ENCODE measurements around the gene TCF7L2.

Gene TCF7L2

GRCh38 chr10:112945811-112946210 lies 4.2 kb upstream of the TCF7L2 start:
- TF ChIP-seq CTCF (IDR thresholded peaks at IDR 0.05; ENCODE audit: control insufficient read depth, extremely low read depth, insufficient read depth), result no peak
- DNase-seq (ENCODE audit: low read depth), result no peak
- H3K4me3 ChIP-seq (ENCODE audit: low read depth, low read length), result no peak overlapping the region

- DNase-seq (ENCODE audit: low read depth), result no peak
- H3K4me3 ChIP-seq (ENCODE audit: low read depth, low read length), result no peak overlapping the region
- no peak for TF ChIP-seq CTCF (IDR thresholded peaks at IDR 0.05; ENCODE audit: control insufficient read depth, extremely low read depth, insufficient read depth)
Measured at GRCh38 chr10:112946649-112947048, 3.4 kb upstream of the TCF7L2 start.

- no peak overlapping the region for H3K4me3 ChIP-seq (ENCODE audit: low read depth, low read length)
- no peak for TF ChIP-seq CTCF (IDR thresholded peaks at IDR 0.05; ENCODE audit: control insufficient read depth, extremely low read depth, insufficient read depth)
- DNase-seq (ENCODE audit: low read depth), result no peak
Measured at GRCh38 chr10:112948196-112948595, 1.9 kb upstream of the TCF7L2 start.

GRCh38 chr10:112949143-112949823 lies 764 bp upstream of the TCF7L2 start:
- TF ChIP-seq CTCF (IDR thresholded peaks at IDR 0.05; ENCODE audit: control insufficient read depth, extremely low read depth, insufficient read depth), result no peak
- peak overlapping the region; percentile 43 for H3K4me3 ChIP-seq (ENCODE audit: low read depth, low read length)
- no peak for DNase-seq (ENCODE audit: low read depth)

- no peak for DNase-seq (ENCODE audit: low read depth)
Measured at GRCh38 chr10:112950714-112951358, 789 bp downstream of the TCF7L2 start.

GRCh38 chr10:112951359-112952281 lies 1.6 kb downstream of the TCF7L2 start:
- H3K4me3 ChIP-seq (ENCODE audit: low read depth, low read length), result peak overlapping the region; percentile 67
- no peak for TF ChIP-seq CTCF (IDR thresholded peaks at IDR 0.05; ENCODE audit: control insufficient read depth, extremely low read depth, insufficient read depth)
- DNase-seq (ENCODE audit: low read depth), result no peak

More at GRCh38 chr10:112950714-112951358, 789 bp downstream of the TCF7L2 start:
- peak overlapping the region; percentile 67 for H3K4me3 ChIP-seq (ENCODE audit: low read depth, low read length)
- no peak for TF ChIP-seq CTCF (IDR thresholded peaks at IDR 0.05; ENCODE audit: control insufficient read depth, extremely low read depth, insufficient read depth)

All from LNCaP clone FGC (cell line).